ENCODE data around the gene NEURL1B.

DNA sequence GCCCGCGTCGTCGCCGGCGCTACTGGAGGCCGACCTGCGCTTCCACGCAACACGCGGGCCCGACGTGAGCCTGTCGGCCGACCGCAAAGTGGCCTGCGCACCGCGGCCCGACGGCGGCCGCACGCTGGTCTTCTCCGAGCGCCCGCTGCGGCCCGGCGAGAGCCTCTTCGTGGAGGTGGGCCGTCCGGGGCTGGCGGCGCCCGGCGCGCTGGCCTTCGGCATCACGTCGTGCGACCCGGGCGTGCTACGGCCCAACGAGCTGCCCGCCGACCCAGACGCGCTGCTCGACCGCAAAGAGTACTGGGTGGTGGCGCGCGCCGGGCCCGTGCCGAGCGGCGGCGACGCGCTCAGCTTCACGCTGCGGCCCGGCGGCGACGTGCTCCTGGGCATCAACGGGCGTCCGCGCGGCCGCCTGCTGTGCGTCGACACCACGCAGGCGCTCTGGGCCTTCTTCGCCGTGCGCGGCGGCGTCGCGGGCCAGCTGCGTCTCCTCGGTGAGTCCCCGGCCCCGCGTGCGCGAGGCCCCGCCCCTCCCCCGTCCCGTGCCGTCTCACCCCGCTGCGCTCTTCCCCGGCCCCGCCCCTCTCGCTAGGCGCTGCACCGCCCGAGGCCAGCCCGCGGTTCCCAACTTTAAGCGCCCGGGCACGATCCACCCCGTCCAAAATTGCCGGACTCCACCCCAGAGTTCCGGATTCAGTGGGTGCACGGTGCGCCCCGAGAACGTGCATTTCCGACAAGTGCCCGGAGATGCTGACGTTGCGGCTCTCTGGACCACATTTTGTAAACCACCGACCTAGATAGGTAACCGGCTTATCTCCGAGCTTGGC, 42.8 kb downstream of the NEURL1B start:
- TF ChIP-seq, protein P1, sequence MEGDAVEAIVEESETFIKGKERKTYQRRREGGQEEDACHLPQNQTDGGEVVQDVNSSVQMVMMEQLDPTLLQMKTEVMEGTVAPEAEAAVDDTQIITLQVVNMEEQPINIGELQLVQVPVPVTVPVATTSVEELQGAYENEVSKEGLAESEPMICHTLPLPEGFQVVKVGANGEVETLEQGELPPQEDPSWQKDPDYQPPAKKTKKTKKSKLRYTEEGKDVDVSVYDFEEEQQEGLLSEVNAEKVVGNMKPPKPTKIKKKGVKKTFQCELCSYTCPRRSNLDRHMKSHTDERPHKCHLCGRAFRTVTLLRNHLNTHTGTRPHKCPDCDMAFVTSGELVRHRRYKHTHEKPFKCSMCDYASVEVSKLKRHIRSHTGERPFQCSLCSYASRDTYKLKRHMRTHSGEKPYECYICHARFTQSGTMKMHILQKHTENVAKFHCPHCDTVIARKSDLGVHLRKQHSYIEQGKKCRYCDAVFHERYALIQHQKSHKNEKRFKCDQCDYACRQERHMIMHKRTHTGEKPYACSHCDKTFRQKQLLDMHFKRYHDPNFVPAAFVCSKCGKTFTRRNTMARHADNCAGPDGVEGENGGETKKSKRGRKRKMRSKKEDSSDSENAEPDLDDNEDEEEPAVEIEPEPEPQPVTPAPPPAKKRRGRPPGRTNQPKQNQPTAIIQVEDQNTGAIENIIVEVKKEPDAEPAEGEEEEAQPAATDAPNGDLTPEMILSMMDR (IDR thresholded peaks at IDR 0.05): no peak
- TF ChIP-seq POLR2A (IDR thresholded peaks at IDR 0.05) (no peak), EP300 (IDR thresholded peaks at IDR 0.05) (no peak)

Measured in tibial nerve (tissue), 4 donors.